GM18907 (cell line): Measurements from ENCODE around the gene RALGPS1.
"Not testable (repeated sequence)": the region's sequence is repeated elsewhere in the genome, so short reads cannot be mapped to it uniquely, and the experiment has no call there.

Source experiments
- ATAC-seq: cut with Tn5 transposase; IDR thresholded peaks from one replicate; pipeline ENCODE4 v1.9.1; 2021; ENCODE audit warnings: mild to moderate bottlenecking, moderate library complexity; ENCODE audit not compliant: unreplicated experiment

Gene RALGPS1

DNA sequence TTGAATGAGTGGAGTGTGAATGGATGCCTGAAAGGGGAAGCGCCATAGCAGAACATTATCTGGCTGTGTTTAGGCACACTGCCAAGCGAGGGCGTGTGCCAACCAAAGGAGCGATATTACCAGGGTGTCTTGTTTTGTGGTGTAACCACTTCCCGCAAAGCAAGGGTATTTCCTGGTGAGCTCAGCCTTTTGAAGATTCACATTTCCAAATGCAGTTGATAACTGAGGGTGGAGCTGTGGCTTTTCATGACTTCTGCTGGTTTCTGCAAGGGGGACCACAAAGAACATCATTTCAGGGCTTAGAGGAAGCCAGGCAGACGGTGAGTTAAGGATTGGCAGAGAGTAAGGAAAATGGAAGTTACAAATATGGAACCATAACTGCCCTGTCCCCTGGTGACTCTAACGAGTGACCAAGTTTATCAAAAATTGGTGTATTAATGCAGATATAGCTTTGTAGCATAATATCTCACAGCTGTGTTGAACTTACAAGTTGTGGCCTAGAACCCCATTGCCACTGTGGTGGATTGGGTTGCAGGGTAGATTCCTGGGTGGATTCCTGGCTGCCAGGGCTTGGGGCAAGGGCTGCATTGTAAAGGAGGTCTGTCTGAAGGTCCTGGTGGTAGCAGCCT lies 71.4 kb downstream of the RALGPS1 start:
- peak; percentile 72 for ATAC-seq

DNA sequence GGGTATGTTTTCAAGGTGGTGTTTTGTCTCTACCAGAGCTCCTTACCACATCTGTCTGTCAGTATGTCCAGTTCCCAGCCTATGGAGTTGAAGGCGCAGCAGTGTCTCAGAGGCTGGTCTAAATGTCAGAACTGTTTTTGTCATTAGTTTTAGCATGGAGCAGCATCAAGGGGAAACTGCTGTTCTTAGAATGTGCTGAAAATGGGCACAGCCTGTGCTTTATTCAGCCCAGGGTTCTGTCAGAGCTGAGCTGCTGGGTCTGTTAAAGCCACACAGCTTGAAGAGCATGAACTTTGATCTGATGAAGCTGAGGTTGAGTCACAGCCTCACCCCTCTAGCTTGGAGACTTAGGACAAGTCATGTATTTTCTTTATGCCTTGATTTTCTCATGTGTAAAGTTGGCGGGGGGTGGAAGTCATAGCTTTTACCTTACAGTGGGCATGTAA lies 71.9 kb downstream of the RALGPS1 start:
- ATAC-seq, result no peak

DNA sequence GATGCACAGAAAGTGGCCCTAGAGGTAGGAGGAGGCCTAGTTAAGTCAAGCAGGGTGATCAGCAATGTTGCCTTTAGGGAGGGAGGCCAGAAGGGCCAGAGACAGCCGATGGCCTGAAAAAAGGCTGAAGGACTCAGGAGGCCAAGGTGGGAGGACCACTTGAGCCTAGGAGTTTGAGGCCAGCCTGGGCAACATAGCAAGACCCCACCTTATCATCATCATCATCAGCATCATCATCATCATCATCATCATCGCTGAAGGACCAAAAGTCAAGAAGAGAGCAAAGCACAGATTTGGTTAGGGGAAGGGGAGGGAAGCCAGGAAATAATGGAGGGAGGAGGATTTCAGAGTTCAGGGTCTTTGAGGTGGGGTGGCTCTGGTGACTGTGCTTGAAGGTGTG lies 74.3 kb downstream of the RALGPS1 start:
- no peak for ATAC-seq

DNA sequence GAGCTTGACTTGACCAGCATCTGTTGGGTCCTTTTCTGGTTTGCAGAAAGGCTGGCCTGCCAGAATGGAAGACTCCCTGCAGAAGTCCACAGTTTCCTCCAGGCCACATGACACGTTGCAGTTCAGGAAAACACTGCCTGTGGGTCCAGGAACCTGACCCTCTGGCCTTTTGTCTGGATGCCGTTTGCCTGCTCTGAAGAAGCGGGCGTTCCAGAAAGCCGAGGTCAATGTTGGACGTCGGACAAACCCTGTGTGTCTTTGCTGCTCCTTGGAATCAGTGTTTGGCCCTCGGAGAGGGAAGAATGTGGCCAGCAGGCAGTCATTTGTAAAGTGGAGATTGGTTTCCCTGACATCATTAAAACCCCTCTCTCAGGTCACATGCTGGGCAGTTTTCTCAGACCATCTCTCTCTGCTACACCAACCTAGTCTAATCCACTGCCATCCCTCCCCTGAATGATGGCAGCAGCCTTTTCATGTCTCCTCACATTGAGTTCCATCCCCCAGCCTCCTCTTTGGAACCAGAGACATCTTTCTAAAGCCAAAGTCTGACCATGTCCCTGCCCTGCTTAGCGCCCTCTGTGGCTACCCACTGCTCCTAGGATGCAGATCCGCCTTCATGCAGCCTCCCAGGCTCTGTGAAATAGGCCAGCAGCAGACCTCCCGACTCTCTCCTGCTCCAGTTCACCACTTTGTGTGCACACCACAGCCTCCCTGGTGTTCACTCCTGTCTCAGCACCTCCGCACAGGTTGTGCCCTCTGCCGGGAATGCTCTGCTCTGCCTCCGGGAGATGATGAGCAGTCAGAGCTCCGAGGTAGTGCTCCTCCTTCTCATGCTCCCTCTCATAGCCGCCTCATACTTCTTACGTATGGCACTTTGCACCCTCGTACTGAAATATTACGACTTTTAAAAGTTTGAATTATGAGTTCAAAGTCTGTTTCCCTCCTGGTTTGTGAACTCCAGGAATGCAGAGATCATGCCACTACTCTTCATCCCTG lies 75.6 kb downstream of the RALGPS1 start:
- ATAC-seq, result no peak

DNA sequence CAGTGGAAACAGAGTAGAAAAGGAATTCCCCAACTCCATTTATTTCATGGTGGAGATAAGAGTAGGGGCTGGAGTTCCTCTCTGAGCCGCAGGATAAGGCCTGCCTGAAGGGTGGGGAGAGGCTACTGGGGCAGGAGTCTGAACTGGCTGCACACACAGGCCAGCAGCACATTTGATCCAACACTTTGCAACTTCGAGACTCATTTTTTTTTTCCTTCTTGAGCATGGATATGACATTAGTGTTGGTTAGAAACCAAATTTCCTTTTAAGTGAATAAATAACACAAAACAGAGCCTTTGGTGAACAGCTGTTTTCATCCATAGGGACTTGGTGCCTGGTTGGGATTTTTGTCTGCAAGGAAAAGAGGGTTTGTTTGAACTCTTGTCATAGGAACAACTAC lies 76.6 kb downstream of the RALGPS1 start:
- no peak for ATAC-seq

DNA sequence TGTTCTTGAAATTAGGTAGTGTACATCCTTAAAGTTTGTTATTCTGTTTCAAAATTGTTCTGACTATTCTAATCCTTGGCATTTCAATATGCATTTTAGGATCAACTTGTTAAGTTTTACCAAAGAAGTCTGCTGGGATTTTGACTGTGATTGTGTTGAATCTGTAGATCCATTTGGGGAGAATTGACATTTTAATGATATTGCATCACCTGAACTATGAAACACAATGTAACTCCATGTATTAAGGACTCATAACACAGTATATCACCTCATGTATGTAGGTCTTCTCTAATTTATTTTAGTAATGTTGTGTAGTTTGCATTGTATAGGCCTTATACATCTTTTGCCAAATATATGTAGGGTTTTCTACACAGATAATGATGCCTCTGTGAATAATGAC lies 77.8 kb downstream of the RALGPS1 start:
- no peak for ATAC-seq

DNA sequence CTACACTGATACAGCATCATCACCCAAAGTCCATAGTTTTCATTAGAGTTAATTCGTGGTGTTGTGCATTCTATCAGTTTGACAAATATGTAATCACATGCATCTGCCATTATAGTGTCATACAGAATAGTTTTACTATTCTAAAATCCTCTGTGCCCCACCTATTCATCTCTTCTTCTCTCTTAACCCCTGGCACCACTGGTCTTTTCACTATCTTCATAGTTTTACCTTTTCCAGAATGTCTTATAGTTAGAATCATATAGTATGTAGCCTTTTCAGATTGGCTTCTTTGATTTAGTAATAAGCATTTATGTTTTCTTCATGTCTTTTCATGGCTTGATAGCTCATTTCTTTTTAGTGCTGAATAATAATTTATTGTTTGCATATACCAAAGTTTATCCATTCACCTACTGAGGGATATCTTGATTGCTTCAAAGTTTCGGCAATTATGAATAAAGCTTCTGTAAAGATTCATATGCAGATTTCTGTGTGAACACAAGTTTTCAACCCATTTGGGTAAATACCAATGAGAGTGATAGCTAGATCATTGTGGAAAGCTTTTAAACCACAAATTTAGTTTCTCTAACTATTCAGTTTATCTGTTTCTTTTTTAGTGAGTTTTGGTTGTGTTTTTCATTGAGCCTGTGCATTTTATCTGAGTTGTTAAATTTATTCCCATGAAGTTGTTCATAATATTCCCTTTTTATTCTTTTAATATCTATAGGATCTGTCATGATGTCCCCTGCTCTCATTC lies 84.9 kb downstream of the RALGPS1 start:
- ATAC-seq, result no peak

DNA sequence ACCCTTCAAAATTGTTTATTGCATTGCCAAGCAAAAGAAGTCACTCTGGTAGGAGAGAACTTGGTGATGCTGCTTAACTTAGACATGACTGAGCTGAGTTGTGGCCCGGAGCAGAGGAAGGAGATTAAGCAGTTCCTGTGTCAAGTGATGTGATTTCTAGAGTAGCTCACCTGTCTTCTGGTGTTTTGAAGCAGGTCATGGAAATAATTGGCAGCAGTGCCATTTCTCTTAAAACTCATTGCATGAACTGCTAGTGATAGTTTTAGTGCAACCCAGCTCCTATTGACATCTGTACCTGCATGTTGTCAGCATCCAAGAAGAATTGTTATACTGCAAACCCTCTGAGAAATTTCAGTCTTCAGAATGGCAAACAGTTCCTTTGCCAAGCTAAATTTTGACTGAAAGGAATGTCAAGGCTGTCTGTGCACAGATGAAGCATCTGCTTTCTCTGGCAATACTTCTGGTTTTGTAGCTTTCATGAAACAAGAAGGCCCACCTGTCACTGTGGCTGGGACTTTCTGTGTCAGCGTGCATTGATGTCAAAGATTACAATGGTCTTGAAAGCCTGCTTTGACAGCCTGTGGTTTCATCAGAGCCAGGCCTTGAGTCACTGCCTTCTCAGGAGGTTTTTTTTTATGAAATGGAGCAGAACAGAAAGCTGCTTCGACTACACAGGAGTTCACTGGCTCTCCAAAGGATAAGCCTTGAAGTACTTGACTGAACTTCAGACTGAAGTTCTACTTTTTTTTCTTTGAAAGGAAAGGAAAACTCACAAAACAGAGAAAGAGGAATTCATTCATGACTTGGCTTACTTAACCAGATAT lies 90.6 kb downstream of the RALGPS1 start:
- peak; percentile 86 for ATAC-seq

DNA sequence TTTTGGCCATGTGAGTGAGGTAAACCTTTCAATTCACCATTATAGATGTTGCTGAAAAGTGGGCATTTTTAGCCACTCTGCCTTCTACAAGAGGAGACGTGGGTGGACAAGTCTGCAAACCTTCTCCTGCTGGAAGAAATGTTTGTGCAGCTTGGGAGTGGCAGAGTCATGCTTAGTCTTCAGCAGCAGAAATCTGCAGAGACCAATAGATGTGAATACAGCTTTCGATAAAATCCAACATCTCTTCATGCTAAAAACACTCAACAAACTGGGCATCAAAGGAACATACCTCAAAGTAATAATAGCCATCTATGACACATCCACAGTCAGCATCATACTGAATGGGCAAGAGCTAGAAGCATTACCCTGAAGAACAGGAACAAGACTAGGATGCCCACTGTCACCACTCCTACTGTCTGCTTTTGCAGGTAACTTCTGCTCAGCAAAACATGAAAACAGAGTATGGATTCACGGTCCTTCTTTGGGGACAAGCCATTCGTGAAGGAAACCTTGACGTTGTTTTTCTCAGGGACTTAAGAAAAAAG lies 91.3 kb downstream of the RALGPS1 start:
- ATAC-seq, result peak; percentile 30

DNA sequence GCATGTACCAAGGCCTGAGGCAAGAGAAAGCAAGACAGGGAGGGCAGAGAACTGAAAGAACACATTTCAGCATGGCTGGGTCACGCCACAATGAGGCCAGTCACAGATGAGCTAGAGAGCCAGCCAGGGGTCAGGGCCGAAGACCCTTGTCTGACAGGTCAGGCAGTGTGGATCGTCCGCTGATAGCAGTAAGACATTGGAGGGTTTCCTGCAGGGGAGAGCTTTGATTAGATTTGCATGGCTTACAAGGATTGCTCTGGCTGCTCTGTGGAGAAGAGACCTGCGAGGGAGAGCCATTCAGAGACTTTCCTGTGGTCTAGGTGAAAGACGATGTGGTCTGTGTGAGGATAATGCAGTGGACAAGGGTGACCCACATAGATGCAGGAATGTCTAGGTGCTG lies 93.1 kb downstream of the RALGPS1 start:
- ATAC-seq, result no peak

DNA sequence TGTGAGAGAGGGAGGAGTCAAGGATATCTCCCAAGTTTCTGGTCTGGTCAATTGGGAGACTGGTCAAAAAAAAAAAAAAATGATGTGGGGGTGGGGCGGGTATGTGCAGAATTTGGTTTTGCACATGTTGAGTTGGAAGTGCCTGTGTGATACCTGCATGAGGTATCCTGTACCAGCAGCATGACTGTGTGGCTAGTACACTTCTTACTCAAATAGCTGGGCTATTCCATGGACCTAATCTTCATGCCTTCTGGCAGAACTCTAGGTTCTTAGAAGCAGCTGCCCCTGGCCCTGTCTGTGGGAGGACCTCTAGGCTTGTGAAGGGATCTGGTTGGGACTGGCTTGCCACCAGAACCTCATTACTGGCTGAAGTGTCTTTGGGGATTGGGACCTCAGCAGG lies 93.5 kb downstream of the RALGPS1 start:
- ATAC-seq, result no peak

DNA sequence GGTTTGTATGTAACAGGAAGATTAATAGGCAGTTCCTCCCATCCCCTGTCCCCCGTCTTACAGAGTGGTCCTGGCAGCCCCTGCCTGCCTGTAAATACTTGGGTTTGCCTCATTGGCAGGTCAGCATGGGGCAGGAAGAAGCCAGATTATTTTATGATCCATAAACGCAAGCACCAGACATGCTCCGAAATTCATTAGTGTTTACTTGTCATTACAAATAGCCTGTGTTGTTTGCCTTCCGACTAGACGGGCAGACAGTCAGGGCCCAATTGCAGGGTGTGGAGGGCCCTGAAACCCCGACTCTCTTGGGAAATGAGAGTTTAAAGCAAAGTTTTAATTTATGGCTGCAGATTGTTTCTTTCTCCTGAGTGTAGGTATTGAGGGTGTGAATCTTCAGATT lies 97.2 kb downstream of the RALGPS1 start:
- ATAC-seq, result no peak

DNA sequence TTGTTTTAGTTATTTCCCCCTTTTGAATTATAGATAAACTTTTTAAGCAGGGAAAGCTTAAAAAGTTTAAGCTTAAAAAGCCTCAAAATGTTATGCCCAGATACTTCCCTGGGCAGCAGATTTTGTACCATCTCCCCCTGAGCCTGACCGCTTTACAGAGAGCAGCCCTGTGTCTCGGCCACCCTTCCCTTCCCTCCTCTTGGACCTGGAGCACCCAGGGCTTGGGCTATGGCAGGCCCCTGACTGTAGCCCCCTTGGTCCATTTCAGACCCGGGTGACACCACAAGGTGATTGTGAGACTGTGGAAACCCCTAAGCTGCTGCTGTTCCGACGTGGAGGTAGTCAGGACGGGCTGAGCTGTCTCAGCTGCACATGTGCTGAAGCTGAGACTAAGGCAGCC lies 97.7 kb downstream of the RALGPS1 start:
- ATAC-seq, result no peak

DNA sequence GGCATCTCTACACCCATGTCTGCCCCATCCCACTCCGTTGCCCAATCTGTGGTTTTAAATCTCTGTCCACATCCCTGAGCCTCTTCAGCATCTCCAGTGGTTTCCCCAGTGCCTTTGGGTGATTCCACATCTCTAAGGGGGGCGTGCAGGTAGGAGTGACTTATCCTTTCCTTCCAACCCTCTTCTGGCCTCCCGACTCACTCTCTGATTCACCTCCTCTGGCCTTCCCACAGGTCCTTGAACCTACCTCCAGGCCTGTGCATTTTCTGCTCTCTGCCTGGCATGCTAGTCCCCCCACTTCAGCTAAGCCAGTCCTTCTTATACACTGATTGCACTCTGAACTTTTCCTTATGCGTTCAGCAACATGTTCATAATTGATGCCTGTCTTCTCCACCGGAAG lies 99.0 kb downstream of the RALGPS1 start:
- ATAC-seq, result no peak

DNA sequence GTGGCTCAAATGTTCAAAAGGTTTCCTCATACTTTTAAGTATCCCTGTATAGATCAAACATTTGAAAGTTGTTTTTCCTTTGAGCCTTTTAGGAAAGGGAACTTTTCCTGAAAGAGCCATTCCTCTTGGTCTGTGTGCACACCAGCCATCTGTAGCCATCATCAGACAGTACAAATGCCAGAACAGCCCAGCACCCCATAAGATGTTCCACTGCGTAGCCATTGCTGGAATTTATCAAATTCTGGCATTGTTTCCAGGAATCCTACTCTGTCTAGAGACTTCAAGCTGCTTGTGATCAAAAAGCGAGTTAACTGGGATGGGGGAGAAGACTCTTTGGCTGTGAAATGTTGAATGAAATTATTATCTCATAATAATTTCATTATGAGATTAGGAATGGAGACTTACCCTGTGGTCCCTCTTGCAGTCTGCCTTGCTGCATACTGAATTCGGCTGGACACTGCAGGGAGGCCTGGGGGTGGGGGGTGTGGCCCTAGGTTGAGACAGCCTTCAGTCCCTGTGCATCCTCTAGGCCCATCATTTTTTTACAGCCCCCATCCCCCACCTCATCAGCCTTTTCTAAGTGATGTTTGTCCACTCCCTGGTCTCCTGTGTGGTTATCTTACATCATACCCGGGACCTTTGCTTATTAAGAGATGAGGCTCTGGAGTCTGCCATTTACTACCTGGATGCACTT lies 99.8 kb downstream of the RALGPS1 start:
- no peak for ATAC-seq

DNA sequence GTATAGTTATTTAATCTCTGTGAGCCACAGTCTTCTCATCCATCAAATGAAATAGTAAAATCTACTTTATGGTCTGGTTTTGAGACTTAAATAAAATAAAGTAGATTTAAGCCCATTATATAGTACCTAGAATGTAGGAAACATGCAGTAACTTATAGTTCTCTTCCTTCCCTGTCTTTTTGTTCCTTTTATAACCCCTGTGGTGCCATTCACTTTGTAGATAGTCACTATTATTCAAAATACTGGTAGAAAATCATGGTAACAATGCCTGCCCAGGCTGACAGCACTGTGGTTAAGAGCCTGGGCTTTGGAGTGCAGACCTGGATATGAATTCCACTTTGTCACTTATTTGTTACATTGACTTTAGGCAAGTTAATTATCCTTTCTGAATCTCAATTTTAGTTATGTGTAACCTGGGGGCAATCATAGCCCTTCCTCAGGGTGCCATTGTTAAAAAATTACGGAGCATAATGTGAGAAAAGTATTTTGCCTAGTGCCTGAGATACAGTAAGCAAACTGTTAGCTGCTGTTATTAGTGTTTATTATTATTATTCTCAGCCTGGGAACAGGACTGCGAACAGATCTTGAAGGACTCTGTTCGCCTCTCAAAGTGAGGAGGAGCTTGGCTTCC lies 100.4 kb downstream of the RALGPS1 start:
- no peak for ATAC-seq

DNA sequence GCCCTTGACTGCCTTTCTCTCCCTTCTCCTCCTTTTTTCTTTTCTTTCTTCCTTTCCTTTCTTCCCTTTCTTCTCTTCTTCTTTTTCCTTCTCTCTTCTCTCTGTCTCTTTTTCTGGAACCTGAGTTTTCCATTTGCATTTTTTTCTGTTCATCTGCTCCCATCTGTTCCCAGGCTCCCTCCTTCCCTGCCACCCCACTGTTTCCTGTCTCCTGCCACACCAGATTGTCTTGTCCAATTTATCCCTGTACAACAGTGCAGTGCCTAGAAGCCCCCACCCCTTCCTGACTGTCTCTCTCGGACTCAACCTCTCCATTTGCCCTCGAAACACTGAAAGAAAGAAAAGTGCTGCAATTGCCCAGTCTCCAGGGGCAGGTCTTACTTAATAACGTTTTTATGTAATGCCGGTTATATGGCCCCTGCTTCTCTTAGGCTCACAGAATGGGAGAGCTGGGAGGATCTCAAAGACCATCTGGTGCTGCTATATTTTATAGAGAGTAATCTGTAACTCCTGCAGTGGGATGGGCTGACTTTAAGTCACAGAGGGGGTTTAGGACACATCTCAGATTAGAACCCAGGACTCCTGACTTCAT lies 101.4 kb downstream of the RALGPS1 start:
- ATAC-seq, result no peak

DNA sequence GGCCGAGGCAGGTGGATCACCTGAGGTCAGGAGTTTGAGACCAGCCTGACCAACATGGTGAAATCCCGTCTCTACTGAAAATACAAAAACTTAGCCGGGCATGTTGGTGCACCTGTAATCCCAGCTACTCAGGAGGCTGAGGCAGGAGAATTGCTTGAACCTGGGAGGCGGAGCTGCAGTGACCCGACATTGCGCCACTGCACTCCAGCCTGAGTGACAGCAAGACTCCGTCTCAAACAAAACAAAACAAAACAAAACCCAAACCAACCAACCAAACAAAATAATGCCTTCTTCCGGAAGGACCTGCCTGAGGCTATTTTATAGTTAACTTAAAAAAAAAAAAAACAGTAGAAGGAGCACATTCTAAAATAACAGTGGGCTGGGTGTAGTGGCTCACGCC lies 103.4 kb downstream of the RALGPS1 start:
- not testable (repeated sequence) for ATAC-seq

DNA sequence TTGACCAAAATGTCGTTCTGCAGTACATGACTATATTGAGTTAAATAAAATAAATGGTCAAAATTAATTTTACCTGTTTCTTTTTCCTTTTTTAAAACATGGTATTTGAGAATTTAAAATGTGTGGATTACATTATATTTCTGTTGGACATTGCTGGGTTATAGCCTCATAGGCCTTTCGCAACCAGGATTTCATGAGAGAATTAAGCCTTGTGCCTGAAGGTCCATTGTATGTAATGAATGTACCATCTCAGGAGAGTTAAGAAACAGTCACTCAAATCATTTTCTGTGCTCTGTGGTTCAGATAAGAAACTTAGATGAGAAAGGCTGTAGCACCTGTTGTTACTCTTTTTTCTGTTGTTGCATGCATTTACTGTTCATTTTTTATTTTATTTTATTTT lies 104.4 kb downstream of the RALGPS1 start:
- no peak for ATAC-seq
